LHCN-M2 (cell line): Measurements from ENCODE around the gene TMBIM4. TPM values are rescaled to one million over a fixed set of nuclear protein-coding genes. Genes with fewer than 3 reads are reported as not detected.
"Not testable (repeated sequence)": the region's sequence is repeated elsewhere in the genome, so short reads cannot be mapped to it uniquely, and the experiment has no call there.

ENCODE experiments used
- DNase-seq: peaks from one replicate; pipeline ENCODE4 v3.0.0-alpha.2; 2012; ENCODE audit warnings: low read depth
- polyA plus RNA-seq: library from polyadenylated mRNA; unstranded; fragments of >200 nt; gene quantifications from one replicate; pipeline ENCODE4 v1.2.1, GENCODE V29; 2012; ENCODE audit warnings: missing spikeins
- total RNA-seq: library from RNA; depleted of rRNA; stranded (reverse); fragments of >200 nt; gene quantifications from 2 replicates; pipeline ENCODE4 v1.2.3, GENCODE V29; 2014; rRNA removed

Gene TMBIM4, protein sequence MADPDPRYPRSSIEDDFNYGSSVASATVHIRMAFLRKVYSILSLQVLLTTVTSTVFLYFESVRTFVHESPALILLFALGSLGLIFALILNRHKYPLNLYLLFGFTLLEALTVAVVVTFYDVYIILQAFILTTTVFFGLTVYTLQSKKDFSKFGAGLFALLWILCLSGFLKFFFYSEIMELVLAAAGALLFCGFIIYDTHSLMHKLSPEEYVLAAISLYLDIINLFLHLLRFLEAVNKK
- 109 and 132 TPM in 2 replicates for total RNA-seq
- 75.5 TPM for polyA plus RNA-seq

DNA sequence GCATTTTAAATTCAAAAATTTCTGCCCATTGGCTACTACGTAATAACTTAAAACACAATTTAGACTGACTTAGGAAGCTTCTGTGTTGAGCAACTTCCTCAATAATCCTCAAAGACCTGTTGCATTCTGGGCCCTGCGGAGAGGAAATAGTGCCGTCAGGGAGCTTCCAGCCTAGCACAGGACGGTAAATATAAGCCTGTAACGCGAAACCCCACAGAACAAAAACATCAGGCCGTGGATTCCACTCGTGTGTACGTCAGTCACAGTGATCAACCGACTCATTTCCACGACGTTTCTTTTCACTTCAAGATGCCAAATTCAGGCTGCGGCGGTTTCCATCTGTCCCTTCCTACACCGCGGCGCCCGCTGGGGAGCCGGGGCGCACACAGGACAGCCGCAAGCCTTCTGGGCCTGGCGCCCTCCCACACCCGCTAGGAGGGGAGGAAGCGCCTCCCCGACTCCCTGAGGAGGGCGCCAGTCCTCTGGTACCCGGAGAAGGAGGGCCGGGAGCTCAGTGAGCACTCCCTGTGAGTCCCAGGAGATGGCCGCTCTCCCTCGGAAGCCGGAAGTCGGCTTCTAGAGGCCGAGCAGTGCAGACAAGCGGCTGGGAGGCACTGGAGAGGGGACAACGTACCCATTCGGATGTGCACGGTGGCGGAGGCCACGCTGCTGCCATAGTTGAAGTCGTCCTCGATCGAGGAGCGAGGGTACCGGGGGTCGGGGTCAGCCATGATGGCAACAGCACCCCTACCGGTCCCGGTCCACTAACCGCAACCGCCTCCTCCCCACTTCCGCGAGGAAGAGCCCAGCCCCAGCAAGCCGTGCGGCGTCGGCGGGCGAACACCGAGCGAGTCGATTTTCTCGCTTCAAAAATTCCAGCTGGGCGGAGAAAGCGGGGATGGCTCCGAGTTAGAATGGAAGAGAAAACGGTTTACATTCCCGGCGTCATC lies at the start of gene TMBIM4:
Gene TMBIM4, minus strand, starts transcription at position 776 of the 950 bp plus-strand sequence. Its CDS starts 45 bp downstream, at position 731.
- DNase-seq, result peak; percentile 95

DNA sequence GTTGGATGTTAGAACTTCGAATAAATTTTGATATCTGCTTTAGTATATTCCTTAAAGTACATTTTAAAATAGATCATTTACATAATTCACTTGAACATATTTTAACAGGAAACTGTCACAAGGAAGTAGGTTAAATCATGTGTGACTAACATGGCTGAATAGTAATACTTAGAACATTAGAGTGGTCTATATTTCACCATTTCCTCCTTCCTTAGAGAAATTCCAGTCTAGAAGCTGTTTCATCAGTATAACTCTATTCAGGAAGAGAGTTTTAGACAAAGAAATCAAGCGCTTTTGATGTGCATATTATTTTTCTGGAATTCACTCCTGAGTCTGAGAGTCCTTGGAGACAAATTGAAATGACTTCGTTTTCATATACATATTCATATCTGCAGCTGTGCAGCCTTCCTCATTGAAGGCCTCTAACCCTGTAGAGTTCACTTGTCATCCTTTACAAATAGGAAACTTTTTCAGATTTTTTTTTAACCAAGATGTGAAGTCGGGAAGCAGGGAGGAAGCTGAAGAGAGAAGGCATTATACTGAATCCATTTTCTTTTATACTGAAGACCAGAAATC lies 47.6 kb upstream of the TMBIM4 start:
- DNase-seq, result no peak

DNA sequence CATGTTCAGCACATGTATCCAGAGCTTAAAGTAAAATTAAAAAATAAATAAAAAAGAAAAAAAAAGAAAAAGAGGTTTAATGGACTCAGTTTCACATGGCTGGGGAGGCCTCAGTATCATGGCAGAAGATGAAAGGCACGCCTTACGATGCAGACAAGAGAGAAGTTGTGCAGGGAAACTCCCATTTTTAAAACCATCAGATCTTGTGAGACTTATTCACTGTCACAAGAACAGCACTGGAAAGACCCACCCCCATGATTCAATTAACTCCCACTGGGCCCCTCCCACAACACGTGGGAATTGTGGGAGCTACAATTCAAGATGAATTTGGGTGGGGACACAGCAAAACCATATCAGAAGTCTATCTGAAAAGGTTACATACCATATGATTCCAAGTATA lies 43.2 kb upstream of the TMBIM4 start:
- not testable (repeated sequence) for DNase-seq

DNA sequence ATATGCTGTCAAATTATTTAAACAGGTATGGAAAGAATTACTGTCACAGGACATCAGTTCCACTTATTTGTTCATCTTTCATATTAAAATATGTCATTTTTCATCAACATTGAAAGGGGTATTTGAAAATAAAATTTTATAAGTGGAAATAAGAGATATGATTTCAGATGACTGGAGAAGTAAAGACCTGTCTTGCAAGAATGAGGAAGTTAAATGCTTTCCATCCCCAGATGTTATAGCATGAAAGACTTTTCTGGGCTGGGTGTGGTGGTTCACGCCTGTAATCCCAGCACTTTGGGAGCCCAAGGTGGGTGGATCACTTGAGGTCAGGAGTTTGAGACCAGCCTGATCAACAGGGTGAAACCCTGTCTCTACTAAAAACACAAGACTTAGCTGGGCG lies 41.8 kb upstream of the TMBIM4 start:
- not testable (repeated sequence) for DNase-seq

DNA sequence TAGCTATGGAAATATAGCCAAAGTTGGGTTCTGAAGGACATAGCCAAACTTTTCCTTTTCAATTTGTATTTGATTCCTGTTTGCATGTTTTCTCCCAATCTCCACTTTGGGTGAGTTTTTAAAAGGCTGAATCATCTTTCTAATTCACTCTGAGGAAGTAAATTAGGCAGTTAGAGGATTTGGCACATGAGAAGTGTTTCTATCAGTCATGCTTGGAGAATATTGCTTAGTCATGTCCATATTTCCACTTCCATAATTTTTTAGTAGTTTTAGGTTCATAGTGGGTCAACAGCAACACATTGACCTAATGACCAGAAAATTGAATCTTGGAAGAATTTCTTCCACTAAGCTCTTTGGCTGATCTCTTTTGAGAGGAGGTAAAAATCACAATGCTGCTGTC lies 41.0 kb upstream of the TMBIM4 start:
- DNase-seq, result peak; percentile 30

DNA sequence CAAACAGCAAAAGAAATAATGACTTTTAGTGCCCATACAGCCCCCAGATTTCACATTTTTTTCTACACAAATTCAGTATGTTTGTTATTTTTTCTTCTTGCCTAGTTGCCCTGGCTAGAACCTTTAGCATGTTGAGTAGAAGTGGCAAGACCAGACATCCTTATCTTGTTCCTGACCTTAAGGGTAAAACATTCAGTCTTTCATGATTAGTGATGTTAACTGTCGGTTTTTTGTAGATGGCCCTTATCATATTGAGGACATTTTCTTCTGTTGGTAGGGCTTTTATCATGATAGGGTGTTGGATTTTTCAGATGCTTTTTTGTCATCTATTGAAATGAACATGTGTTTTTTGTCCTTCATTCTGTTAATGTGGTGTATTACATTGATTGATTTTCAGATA lies 36.3 kb upstream of the TMBIM4 start:
- no peak for DNase-seq

DNA sequence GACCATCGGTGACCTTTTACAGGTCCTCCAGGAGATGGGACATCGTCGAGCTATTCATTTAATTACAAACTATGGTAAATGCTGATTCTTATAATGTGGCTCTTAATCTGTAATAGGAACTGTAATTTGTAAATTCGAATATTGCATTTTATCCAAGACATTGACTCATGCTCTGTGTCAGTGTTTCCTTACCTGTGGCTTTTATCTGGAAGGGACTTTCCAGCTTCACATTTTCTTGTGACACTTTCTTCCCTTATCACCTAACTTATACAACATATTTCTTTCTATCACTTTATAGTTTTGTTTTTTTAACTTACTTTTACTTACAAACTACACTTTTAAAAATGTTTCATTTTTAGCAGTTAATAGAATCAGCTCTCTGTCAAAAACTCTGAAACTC lies 34.0 kb upstream of the TMBIM4 start:
- DNase-seq, result no peak

DNA sequence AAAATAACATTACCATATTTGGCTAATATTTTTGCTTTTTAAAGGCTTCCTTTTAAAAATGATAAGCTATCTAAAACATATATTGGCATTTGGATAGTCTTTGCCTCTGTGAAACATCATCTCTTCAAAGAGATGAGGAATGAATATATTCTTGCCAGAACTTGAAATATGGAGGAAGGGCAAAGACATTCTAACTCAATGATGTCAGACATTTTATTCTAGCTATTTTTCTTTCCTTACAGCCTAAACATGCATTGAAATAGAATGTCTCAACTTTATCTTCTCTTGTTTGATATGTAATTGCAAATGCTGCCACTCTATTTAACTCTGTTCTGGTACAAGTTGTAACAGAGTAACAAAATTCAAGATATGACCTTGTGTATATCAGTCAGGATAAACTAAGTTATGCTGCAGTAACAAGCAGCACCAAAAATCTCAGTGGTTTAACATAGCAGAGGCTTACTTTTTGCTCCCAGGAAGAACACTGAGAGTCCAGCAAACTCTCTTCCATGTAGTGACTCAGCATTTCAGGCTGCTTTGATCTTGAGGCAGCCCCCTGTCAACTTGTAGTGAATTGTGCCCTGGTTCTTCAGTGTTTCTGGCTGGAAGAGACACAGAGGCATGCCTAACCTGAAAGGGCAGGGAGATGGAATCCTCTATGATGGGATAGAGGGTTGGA lies 30.2 kb upstream of the TMBIM4 start:
- no peak for DNase-seq

DNA sequence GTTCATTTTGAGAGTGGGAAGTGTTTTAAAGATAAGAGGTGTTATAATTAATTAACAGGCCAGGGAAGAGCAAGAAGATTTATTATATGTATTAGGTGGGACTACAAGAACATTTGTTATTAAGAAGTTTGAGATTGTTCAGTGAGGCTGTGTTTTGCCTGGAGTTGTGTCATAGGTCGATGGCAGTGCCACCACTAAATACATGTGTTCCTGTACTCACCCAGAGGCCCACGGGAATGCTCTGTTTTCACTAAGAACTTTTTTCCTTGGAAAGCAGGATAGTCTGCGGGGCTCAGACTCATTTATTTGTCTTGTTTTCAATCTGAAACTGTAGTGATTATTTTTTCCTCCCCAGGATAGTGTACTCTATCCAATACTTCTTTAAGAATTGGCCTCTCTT lies 29.3 kb upstream of the TMBIM4 start:
- DNase-seq, result no peak

DNA sequence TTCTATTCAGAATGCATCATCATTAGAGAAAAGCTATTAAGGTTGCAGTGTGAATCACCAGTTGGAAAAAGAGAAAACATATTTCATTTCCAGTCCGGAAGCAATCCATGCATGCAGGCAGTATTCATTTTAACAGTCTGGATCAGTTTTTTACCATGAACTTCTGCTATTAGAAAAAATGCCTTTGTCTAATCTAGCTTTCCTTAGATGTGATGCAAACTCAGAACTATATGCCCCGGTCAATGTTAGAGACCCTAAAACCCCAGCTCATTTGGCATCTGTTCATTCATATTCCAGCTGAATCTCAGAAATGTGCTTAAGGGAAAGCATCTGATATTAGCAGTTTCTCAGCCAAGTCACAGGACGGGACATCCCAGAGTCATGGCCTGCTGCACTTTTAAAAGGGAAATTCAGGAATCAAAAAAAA lies 27.7 kb upstream of the TMBIM4 start:
- peak; percentile 6 for DNase-seq

DNA sequence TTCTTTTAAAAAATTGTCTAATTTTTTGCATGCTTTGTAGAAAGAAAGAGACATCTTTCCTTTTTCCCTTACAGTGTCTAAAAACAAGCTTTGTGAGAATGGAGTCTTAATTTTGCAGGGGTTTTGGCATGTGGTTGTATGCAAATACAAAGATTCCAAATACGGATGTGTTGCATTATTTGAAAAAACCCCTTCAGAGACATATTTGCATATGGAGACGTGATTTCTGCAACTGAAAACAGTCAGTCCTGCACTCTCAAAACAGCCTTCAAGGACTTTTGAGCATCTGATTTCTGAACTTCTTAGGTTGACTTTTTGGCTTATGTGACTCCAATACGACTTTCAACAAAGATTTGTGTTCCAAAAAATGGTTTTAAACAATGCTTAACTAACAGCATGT lies 27.0 kb upstream of the TMBIM4 start:
- DNase-seq, result no peak

DNA sequence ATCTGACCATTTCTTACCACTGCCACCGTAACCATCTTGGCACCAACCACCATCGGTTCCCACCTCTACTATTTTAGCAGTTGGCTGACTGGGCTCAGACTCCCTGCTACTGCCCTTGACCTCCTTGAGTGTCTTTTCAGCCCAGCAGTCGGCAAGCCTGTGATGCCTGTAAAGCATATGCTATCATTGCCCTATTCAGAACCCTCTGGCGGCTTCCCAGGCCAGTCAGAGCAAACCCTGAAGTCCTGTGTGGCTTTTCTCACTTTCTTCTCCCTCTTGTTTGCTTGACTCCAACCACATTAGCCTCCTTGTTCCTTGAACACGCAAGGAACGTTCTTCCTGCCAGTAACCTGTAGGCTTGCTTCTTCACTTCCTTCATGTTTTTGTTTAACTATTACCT lies 25.4 kb upstream of the TMBIM4 start:
- DNase-seq, result no peak

DNA sequence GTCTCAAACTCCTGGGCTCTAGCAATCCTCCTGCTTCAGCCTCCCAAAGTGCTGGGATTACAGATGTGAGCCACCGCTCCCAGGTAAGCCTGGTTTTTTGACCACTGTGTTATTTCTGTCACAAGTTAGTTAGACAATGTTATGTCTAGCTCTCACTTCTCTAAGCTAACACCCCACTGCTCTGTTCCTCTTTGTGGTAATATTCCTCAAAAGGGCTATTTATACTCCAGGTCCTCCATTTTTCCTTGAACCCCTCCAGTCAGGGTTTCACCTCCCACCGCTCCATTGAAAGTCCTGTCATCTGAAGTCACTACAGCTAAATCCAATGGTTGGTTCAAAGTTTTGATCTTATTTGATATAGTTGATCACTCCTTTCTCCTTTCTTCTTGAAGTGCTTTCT lies 24.3 kb upstream of the TMBIM4 start:
- DNase-seq, result no peak

DNA sequence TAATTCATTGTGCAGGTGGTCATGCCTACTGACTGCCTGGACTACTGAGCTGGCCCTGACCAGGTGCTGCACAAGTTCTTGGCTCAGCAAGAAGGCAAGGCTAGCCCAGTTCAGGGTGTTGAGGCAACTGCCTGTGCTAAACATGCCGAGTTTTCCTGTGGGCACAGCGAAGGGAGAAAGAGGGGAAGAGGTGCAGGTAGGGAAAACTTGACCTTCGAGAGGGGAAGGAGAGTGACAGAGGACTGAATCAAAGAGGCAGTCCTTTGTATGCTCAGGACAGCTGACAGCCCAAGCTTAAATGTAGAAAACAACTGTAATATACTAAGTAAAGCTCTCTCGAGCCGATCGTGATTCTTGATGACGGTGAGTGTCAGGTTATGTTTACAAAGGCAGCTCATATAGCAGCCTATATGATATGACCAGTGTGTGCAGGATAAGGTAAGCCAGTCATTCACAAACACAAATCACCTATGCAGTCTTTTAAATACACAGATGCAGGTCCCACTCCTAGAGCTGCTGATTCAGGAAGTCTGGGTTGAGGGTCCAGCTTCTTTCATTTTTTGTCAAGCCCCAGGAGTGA lies 21.8 kb upstream of the TMBIM4 start:
- DNase-seq, result no peak

DNA sequence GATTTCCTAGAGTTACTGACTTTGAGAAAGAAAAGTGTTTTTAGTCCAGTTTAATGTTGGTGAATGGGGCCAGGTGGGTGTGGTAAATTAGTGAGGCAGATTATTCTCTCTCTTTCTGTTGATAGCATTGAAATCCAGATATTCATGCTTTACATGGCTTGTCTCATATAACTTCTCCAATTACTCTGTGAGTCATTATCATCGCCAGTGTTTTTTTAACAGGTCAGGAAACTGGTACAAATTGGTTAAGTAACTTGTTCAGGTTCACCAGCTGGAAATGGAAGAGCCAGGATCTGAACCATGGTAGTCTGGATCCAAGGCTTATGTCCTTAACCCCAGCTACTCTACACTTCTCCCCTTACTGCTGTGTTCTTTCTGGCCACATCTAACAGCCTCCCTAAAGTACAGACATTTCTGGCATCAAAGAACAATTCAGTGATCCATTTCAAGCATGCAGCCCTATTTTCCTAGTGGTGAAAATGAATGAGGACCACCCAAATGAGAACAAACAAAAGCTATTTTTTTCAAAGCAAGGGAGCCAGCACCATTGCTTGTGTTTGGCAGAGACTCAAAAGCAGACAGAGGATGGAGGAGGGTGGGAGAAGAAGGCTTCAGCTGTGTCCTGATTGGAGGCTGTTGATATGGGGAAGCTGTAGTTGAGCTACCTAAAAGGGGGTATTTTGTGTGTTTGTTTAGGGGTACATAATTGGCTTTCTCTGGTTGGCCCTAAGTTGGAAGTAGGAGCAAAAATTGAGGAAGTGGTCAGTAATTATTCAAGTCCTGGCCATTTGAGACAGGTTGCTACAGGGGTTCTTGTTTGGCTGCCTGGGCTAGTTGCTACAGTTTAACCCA lies 20.9 kb upstream of the TMBIM4 start:
- DNase-seq, result peak; percentile 46

DNA sequence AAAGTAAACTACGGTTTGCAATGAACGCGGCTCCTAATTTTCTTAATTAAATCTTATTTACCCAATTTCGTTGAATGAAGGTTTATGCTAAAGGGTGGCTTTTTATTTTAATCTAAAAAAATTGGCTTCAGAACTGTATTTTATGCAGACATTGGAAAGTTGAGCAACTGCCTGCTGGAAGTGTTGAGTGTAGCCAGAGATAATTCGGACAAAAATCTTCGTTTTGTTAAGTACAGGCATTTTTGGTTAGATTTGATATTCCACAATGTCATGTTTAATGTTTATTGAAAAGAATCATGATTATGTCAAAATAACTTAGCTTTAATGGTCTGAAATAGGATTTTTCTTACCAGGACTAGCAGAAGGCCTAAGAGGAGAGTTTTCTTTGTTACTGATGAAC lies 20.1 kb upstream of the TMBIM4 start:
- DNase-seq, result no peak

DNA sequence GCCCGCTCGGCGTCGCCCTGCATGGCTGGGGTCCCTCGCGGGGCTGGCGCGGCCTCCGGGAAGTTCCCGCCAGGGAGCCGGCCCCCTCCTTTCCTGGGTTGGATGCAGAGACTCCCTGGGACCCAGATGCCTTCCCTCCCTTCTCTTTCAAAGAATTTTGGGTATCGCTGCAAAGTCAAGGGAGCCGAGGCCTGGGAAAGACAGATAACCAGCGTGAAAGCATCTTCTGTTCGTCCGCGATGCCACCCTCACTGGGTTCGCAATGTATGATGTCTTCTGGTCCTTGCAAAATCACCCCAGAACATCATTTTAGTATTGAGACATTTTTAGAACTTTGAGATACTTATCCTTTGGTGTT lies 19.7 kb upstream of the TMBIM4 start:
- no peak for DNase-seq

DNA sequence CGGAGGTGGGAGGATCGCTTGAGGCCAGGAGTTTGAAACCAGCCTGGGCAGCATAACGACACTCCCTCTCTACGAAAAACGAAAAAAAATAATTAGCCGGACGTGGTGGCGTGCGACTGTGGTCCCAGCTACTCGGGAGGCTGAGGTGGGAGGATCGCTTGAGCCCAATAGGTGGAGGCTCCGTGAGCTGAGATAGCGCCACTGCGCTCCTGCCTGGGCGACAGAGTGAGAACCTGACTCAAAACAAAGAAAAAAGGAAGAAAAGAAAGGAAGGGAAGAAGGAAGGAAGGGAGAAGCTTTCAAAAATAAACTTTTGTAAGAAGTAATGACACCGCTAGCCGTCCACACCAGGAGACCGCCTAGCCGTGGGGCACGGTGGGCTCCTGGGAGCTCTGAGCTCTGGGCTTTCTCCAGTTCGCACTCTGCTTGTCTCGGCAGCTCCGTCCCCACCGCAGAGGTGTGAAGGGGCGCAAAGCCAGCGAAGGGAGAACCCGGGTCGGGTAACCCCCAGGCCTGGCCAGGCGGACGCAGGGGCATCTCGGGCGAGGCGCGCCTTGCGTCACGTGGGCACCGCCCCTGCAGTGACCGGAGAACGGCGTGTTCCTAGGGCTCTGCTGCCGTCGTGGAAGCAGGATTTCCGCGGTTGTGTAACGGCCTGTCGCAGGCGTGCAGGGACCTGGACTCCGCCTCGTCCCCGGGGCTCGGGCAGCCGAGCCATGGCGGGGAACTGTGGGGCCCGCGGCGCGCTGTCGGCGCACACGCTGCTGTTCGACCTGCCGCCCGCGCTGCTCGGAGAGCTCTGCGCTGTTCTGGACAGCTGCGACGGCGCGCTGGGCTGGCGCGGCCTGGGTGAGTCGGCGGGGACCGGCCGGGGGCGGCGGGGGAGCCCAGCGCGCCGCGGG lies 19.0 kb upstream of the TMBIM4 start, which contains the start of gene IRAK3:
Gene IRAK3, plus strand, starts transcription at position 631 of the 902 bp plus-strand sequence. Its CDS starts 86 bp downstream, at position 717.
- peak; percentile 12 for DNase-seq

DNA sequence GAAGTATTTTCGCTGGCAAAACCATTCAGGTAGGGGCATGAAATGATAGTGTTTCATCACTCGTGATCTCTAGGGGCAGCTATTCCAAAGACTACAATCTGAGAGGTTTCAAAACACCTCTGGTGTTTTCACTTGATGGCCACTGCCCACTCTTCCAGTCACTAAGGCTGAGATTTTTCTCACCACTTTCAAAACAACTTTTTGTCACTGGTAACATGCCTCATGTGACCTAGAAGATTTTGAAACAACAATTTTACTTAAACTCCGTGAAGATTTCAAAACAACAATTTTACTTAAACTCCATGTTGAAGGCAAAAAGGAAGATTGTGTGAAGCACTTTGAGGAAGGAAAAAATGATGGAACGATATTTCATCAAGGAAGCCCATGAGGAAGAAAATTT lies 18.0 kb upstream of the TMBIM4 start:
- DNase-seq, result no peak
